Activated T-cell treated with anti-CD3 and anti-CD28 coated beads, Interleukin-2, amount 50 U/mL, for 24 hours (primary cell): ENCODE results near the gene FAM114A1.
A peak's percentile ranks its signal among the peaks of the same experiment; 100 is the strongest.

ENCODE experiments used
- DNase-seq: peaks from one replicate; pipeline ENCODE4 v3.0.0-alpha.2; 2020
- H3K27ac Mint-ChIP-seq: 2 replicates; pipeline ENCODE4 v1.8.0; 2020; ENCODE audit warnings: mild to moderate bottlenecking, mixed read lengths
- H3K27me3 Mint-ChIP-seq: 2 replicates; pipeline ENCODE4 v1.8.0; 2020; ENCODE audit warnings: mixed read lengths
- H3K36me3 Mint-ChIP-seq: 2 replicates; pipeline ENCODE4 v1.8.0; 2020; ENCODE audit warnings: low read depth, mixed read lengths
- H3K4me1 Mint-ChIP-seq: 2 replicates; pipeline ENCODE4 v1.8.0; 2020; ENCODE audit warnings: low read depth, mixed read lengths
- H3K4me3 Mint-ChIP-seq: 2 replicates; pipeline ENCODE4 v1.8.0; 2020; ENCODE audit warnings: mild to moderate bottlenecking, moderate library complexity, mixed read lengths
- H3K9me3 Mint-ChIP-seq: 2 replicates; pipeline ENCODE4 v1.8.0; 2020; ENCODE audit warnings: mixed read lengths

Gene FAM114A1

DNA sequence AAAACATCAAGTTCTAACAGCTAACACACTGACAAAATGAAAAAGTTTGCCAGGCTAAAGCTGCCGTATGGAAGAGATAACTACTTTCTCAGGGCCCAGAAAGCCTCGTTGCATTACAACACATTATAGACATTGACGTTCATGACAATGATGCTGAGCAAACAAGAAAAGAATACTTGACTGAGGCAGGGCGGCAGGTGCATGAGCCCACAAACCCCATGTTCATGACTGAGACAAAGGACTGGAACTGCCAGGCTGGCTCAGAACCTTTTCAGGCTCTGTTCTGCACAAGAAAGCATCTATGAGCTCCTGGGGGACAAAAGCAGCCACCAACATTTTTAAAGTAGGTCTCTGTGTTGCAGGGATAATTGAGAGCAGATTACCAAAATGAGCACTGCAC lies 24.6 kb upstream of the FAM114A1 start:
- Mint-ChIP-seq H3K4me1 (peaks cover 12% of the 10 kb centered on the region), H3K9me3 (no peaks in the 10 kb centered on the region), H3K27me3 (no peaks in the 10 kb centered on the region), H3K36me3 (no peaks in the 10 kb centered on the region), H3K4me3 (no peak overlapping the region), H3K27ac (no peak overlapping the region)
- DNase-seq, result no peak

GRCh38 chr4:38846015-38846414 lies 21.6 kb upstream of the FAM114A1 start:
- no peak for DNase-seq
- Mint-ChIP-seq H3K4me3 (no peak overlapping the region), H3K4me1 (no peaks in the 10 kb centered on the region), H3K27ac (no peak overlapping the region), H3K27me3 (no peaks in the 10 kb centered on the region), H3K9me3 (peaks cover 16% of the 10 kb centered on the region), H3K36me3 (peaks cover 6% of the 10 kb centered on the region)

- Mint-ChIP-seq H3K9me3 (no peaks in the 10 kb centered on the region), H3K4me3 (peak overlapping the region; percentile 77), H3K4me1 (peaks cover 35% of the 10 kb centered on the region), H3K27me3 (no peaks in the 10 kb centered on the region), H3K27ac (no peak overlapping the region), H3K36me3 (no peaks in the 10 kb centered on the region)
- DNase-seq, result no peak
Measured at GRCh38 chr4:38855466-38855865, 12.1 kb upstream of the FAM114A1 start.

DNA sequence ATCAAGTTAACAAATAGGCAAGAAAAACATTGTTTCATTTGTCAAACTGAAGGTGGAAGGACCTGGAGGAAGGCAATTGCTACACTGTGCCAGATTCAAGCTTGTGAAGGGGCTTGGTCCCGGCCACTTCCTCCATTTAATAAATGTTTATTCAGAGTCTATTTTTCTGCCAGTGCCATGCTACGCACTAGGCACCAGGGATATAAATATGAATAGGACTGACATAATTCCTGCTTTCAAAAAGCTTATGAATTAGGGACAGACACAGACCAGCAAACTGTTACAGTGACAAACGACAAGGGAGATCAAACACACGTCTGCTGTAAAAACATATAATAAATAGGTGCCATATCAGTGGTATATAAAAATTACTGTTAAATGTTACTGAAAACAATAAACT lies 11.6 kb upstream of the FAM114A1 start:
- no peak for DNase-seq
- Mint-ChIP-seq H3K9me3 (no peaks in the 10 kb centered on the region), H3K4me1 (peaks cover 40% of the 10 kb centered on the region), H3K36me3 (no peaks in the 10 kb centered on the region), H3K27me3 (no peaks in the 10 kb centered on the region), H3K27ac (peak overlapping the region; percentile 76), H3K4me3 (peak overlapping the region; percentile 77)

- Mint-ChIP-seq H3K27me3 (no peaks in the 10 kb centered on the region), H3K27ac (peak within 1 kb of the TSS; percentile 76)
Measured at GRCh38 chr4:38856524-38857337, 10.9 kb upstream of the FAM114A1 start, which contains the start of gene TLR6. Gene TLR6, minus strand, starts transcription at chr4:38856817. Its CDS starts 27,344 bp downstream, at chr4:38829473.

GRCh38 chr4:38857354-38858096 lies 10.1 kb upstream of the FAM114A1 start:
- Mint-ChIP-seq H3K27ac (peak overlapping the region; percentile 76), H3K4me3 (peak overlapping the region; percentile 62), H3K4me1 (peaks cover 40% of the 10 kb centered on the region), H3K27me3 (no peaks in the 10 kb centered on the region), H3K9me3 (no peaks in the 10 kb centered on the region), H3K36me3 (no peaks in the 10 kb centered on the region)
- peak; percentile 61 for DNase-seq

More at GRCh38 chr4:38856524-38857337, 10.9 kb upstream of the FAM114A1 start, which contains the start of gene TLR6:
- H3K4me3 Mint-ChIP-seq, result peak within 1 kb of the TSS; percentile 77
- no peak for DNase-seq
- H3K9me3 Mint-ChIP-seq, result no peaks in the 10 kb centered on the region
- peaks cover 40% of the 10 kb centered on the region for H3K4me1 Mint-ChIP-seq
- H3K36me3 Mint-ChIP-seq, result no peaks in the 10 kb centered on the region

- Mint-ChIP-seq H3K27ac (peak overlapping the region; percentile 76), H3K36me3 (no peaks in the 10 kb centered on the region), H3K4me3 (no peak overlapping the region), H3K27me3 (no peaks in the 10 kb centered on the region), H3K9me3 (no peaks in the 10 kb centered on the region), H3K4me1 (peaks cover 40% of the 10 kb centered on the region)
- DNase-seq, result no peak
Measured at GRCh38 chr4:38858097-38858420, 9.5 kb upstream of the FAM114A1 start.

GRCh38 chr4:38859501-38859900 lies 8.1 kb upstream of the FAM114A1 start:
- Mint-ChIP-seq H3K4me3 (no peak overlapping the region), H3K27ac (no peak overlapping the region), H3K4me1 (peaks cover 40% of the 10 kb centered on the region), H3K27me3 (peaks cover 2% of the 10 kb centered on the region), H3K36me3 (no peaks in the 10 kb centered on the region), H3K9me3 (no peaks in the 10 kb centered on the region)
- DNase-seq, result no peak

- no peak overlapping the region for H3K4me3 Mint-ChIP-seq
- peak; percentile 56 for DNase-seq
- peaks cover 2% of the 10 kb centered on the region for H3K27me3 Mint-ChIP-seq
- H3K9me3 Mint-ChIP-seq, result no peaks in the 10 kb centered on the region
- no peak overlapping the region for H3K27ac Mint-ChIP-seq
- no peaks in the 10 kb centered on the region for H3K36me3 Mint-ChIP-seq
- peaks cover 42% of the 10 kb centered on the region for H3K4me1 Mint-ChIP-seq
Measured at GRCh38 chr4:38860788-38861424, 6.7 kb upstream of the FAM114A1 start.

GRCh38 chr4:38861791-38862190 lies 5.8 kb upstream of the FAM114A1 start:
- H3K4me1 Mint-ChIP-seq, result peaks cover 33% of the 10 kb centered on the region
- H3K36me3 Mint-ChIP-seq, result no peaks in the 10 kb centered on the region
- H3K9me3 Mint-ChIP-seq, result no peaks in the 10 kb centered on the region
- H3K4me3 Mint-ChIP-seq, result no peak overlapping the region
- H3K27ac Mint-ChIP-seq, result no peak overlapping the region
- H3K27me3 Mint-ChIP-seq, result peaks cover 2% of the 10 kb centered on the region
- DNase-seq, result no peak

DNA sequence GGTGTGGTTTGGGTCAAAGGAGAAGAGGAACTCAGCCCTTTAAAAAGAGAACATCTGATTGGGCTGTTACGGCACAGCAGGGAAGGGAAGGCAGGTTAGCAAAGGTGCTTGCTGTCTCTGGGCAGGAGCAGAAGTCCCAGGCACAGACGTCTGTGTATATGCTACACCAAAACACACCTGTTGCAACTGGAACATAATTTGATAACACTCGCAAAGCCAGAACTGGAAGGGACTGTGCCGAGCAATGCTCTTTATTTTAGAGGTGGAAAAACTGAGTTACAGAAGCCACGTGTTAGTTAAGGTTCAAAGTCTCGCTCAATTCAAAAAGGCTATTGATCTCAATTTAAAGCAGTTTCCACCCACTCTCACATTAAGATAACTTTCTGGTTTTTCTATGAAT lies 2.2 kb upstream of the FAM114A1 start:
- no peak overlapping the region for H3K27ac Mint-ChIP-seq
- peaks cover 22% of the 10 kb centered on the region for H3K27me3 Mint-ChIP-seq
- H3K4me1 Mint-ChIP-seq, result peaks cover 19% of the 10 kb centered on the region
- DNase-seq, result no peak
- H3K4me3 Mint-ChIP-seq, result no peak overlapping the region
- no peaks in the 10 kb centered on the region for H3K36me3 Mint-ChIP-seq
- H3K9me3 Mint-ChIP-seq, result no peaks in the 10 kb centered on the region

- H3K36me3 Mint-ChIP-seq, result no peaks in the 10 kb centered on the region
- H3K9me3 Mint-ChIP-seq, result no peaks in the 10 kb centered on the region
- no peak for DNase-seq
- peaks cover 14% of the 10 kb centered on the region for H3K4me1 Mint-ChIP-seq
- H3K27ac Mint-ChIP-seq, result no peak overlapping the region
- peak overlapping the region; percentile 68 for H3K4me3 Mint-ChIP-seq
- H3K27me3 Mint-ChIP-seq, result peaks cover 22% of the 10 kb centered on the region
Measured at GRCh38 chr4:38866973-38867477, 581 bp upstream of the FAM114A1 start.

DNA sequence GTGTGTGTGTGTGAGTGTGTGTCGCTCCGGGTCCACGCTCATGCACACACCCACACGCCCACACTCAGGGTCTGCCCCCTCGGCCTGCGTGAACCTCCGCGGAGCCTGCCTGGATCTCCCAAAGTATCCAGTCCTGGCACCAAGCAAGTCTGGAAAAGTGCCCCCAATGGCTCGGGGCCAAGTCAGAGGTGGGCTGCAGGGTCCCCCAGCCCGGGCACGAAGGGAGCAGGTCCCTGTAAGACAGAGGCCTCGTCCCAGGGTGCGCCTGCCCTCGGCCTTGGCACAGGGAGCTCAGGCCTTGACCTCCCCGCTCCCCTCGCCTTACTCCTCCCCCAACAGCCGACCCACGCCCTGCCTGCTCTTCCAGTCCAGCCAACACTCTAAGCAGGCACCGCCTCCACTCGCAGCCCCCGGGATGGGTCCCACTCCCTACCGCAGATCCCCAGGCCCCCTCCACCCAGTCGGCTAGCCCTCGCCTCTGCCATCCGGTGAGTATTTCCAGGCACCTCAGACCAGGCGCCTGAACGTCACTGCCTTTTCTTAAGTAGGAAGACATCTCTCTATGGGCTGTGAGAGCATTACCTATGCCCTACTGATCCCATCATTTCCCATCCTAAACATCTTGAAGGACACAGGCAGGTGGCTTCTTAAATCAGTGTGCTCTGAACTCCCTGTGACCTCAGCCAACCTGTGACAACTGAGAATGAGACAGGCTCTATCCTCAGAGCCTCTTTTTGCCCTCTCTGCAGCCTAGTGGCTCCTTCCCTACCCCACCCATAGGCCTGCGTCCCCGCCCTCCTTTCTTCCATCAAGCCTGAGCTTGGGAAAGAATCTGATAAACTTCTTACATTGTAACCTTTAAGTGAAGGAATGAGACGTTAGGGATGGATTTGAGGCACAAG lies 704 bp downstream of the FAM114A1 start:
- Mint-ChIP-seq H3K27ac (no peak overlapping the region), H3K27me3 (peaks cover 22% of the 10 kb centered on the region), H3K4me1 (peaks cover 14% of the 10 kb centered on the region), H3K36me3 (no peaks in the 10 kb centered on the region), H3K9me3 (no peaks in the 10 kb centered on the region), H3K4me3 (peak overlapping the region; percentile 57)
- DNase-seq, result no peak

DNA sequence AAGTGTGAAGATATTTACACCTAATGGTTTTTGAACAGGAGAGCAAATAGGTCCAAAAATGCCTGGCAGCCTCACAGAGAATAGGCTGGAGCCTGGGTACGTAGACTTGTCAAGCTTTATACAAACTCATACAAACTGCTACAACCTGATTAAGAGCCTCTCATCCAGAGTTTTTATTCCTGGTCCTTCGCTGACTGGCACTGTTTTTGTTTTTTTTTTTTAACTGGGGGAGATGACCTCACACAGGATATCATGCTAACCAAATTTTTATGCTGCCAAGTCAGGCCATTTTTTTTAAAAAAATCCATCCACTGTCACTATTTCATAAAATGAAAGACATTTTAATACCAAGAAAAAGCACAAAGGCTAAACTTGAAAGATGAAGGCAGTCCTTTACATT lies 1.9 kb downstream of the FAM114A1 start:
- Mint-ChIP-seq H3K4me3 (no peak overlapping the region), H3K27ac (no peak overlapping the region), H3K36me3 (no peaks in the 10 kb centered on the region), H3K27me3 (peaks cover 20% of the 10 kb centered on the region), H3K9me3 (no peaks in the 10 kb centered on the region), H3K4me1 (peaks cover 14% of the 10 kb centered on the region)
- DNase-seq, result no peak
